ENCODE data around the gene MIS12. TPM values are rescaled to one million over a fixed set of nuclear protein-coding genes. Genes with fewer than 3 reads are reported as not detected.
A peak's percentile ranks its signal among the peaks of the same experiment; 100 is the strongest.

The MIS12 gene
- total RNA-seq: 12.2 to 16.0 TPM (median 14.0 TPM) in 3 replicates
- long read RNA-seq, transcript MIS12-202 (2 exons, 2,204 nt): major isoform, 20 of 33 reads
- long read RNA-seq, transcript MIS12-206 (3 exons, 2,691 nt): minor isoform, 7 of 33 reads
- long read RNA-seq, partial matches to known transcripts: 1 of 33 reads
- long read RNA-seq, other reads (novel, unspliced or antisense): 5 of 33 reads

- Mint-ChIP-seq H3K4me3 (ENCODE audit: unreplicated experiment) (peak within 1 kb of the TSS; percentile 95), H3K4me1 (ENCODE audit: low read depth) (peaks cover 45% of the 10 kb centered on the region), H3K27me3 (ENCODE audit: low read depth) (no peaks in the 10 kb centered on the region), H3K27ac (ENCODE audit: unreplicated experiment) (peak within 1 kb of the TSS; percentile 98), H3K9me3 (ENCODE audit: low read depth) (peaks cover 2% of the 10 kb centered on the region), H3K36me3 (ENCODE audit: low read depth) (peaks cover 17% of the 10 kb centered on the region)
- DNase-seq (ENCODE audit: low spot score): peak; percentile 98
- TF ChIP-seq, protein P1, sequence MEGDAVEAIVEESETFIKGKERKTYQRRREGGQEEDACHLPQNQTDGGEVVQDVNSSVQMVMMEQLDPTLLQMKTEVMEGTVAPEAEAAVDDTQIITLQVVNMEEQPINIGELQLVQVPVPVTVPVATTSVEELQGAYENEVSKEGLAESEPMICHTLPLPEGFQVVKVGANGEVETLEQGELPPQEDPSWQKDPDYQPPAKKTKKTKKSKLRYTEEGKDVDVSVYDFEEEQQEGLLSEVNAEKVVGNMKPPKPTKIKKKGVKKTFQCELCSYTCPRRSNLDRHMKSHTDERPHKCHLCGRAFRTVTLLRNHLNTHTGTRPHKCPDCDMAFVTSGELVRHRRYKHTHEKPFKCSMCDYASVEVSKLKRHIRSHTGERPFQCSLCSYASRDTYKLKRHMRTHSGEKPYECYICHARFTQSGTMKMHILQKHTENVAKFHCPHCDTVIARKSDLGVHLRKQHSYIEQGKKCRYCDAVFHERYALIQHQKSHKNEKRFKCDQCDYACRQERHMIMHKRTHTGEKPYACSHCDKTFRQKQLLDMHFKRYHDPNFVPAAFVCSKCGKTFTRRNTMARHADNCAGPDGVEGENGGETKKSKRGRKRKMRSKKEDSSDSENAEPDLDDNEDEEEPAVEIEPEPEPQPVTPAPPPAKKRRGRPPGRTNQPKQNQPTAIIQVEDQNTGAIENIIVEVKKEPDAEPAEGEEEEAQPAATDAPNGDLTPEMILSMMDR (IDR thresholded peaks at IDR 0.05): no peak
Measured at GRCh38 chr17:5486206-5487124, at the start of gene MIS12. TSS of gene MIS12 (plus strand) at chr17:5486566. CDS start at chr17:5488863, 2,297 bp downstream.

GRCh38 chr17:5437721-5438317 is 48.5 kb upstream of the MIS12 start:
- no peak for DNase-seq (ENCODE audit: low spot score)
- Mint-ChIP-seq H3K4me3 (ENCODE audit: unreplicated experiment) (peak overlapping the region; percentile 78), H3K4me1 (ENCODE audit: low read depth) (peaks cover 30% of the 10 kb centered on the region), H3K36me3 (ENCODE audit: low read depth) (peaks cover 8% of the 10 kb centered on the region), H3K27ac (ENCODE audit: unreplicated experiment) (peak overlapping the region; percentile 82), H3K27me3 (ENCODE audit: low read depth) (no peaks in the 10 kb centered on the region), H3K9me3 (ENCODE audit: low read depth) (no peaks in the 10 kb centered on the region)
- TF ChIP-seq, protein P1 (IDR thresholded peaks at IDR 0.05): no peak

DNA sequence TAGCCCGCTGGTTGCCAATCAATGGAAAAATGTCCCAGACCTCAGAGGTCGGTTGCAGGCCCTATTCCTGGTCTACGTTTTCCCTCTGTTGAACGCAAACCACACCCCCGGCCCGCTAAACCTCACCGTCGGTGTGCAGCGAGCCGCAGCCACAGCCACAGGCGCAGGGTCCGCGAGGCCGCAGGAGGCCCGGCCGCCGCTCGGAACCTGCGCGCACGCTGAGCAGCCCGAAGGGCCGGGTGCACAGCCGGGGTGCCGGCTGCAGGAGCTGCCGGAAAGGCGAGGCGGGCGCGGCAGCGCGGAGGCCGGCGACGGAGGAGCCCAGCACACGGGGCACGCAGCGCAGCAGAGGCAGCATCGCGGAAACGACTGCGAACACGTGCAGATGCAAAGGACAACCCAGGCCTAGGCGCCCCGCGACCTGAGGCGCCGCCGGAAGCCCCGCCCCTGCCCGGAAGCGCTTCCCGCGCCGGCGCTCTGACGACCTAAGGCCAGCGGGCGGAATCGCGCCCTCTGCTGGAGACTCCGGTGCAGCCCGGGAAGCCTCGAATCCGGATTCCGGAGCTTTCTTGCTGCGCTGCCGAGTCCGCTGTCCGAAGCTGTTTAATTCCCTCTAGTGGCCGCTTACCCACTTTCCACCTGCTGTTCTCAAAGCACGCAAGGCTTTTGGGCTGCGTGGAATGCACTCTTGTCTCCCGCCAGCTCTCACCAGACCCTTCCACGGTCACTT is 47.5 kb upstream of the MIS12 start, which contains the start of gene C1QBP:
Gene C1QBP (minus strand): TSS at position 440 of the 730 bp plus-strand sequence. CDS start 82 bp downstream, at position 358.
- peak; percentile 96 for DNase-seq (ENCODE audit: low spot score)
- peak within 1 kb of the TSS; percentile 78 for H3K4me3 Mint-ChIP-seq (ENCODE audit: unreplicated experiment)
- H3K9me3 Mint-ChIP-seq (ENCODE audit: low read depth): no peaks in the 10 kb centered on the region
- H3K4me1 Mint-ChIP-seq (ENCODE audit: low read depth): peaks cover 30% of the 10 kb centered on the region
- H3K27ac Mint-ChIP-seq (ENCODE audit: unreplicated experiment): peak within 1 kb of the TSS; percentile 86
- H3K27me3 Mint-ChIP-seq (ENCODE audit: low read depth): no peaks in the 10 kb centered on the region
- peaks cover 4% of the 10 kb centered on the region for H3K36me3 Mint-ChIP-seq (ENCODE audit: low read depth)
- TF ChIP-seq, protein P1 (IDR thresholded peaks at IDR 0.05): peak; percentile 99

DNA sequence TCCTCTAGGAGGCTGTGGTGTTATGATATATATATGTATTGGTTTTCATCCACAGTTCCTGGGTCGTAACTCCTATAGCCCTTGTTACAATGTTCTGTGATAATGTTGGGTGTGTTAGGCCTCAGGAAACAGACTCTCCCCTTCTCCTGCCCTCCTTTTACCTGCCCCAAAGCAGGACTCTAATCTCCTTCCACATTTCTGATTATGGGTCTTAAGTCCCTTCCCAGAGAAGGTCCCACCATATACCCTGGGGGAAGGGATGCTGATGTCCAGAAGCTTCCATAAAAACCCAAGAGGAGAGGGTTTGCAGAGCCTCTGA is 47.0 kb upstream of the MIS12 start:
- H3K4me1 Mint-ChIP-seq (ENCODE audit: low read depth): peaks cover 30% of the 10 kb centered on the region
- H3K27me3 Mint-ChIP-seq (ENCODE audit: low read depth): no peaks in the 10 kb centered on the region
- H3K36me3 Mint-ChIP-seq (ENCODE audit: low read depth): peaks cover 6% of the 10 kb centered on the region
- TF ChIP-seq, protein P1 (IDR thresholded peaks at IDR 0.05): peak; percentile 75
- peak overlapping the region; percentile 78 for H3K4me3 Mint-ChIP-seq (ENCODE audit: unreplicated experiment)
- H3K27ac Mint-ChIP-seq (ENCODE audit: unreplicated experiment): peak overlapping the region; percentile 86
- DNase-seq (ENCODE audit: low spot score): no peak
- H3K9me3 Mint-ChIP-seq (ENCODE audit: low read depth): no peaks in the 10 kb centered on the region
